Duodenal mucosa (tissue), 2 donors: ENCODE data around the gene GNAT2.
"Not testable (repeated sequence)": the region's sequence is repeated elsewhere in the genome, so short reads cannot be mapped to it uniquely, and the experiment has no call there.

Experiments used
- H3K27ac ChIP-seq: one replicate; pipeline ENCODE4 v1.7.0; 2013; ENCODE audit warnings: low read depth, low read length
- H3K27me3 ChIP-seq, 2 donors: one replicate each; pipeline ENCODE4 v1.7.0; 2013; ENCODE audit warnings: low read length in 2 of 2, control low read depth in 1 of 2; ENCODE audit not compliant: insufficient read depth in 2 of 2, control insufficient read depth in 1 of 2
- H3K36me3 ChIP-seq, 2 donors: one replicate each; pipeline ENCODE4 v1.7.0; 2013; ENCODE audit warnings: low read length in 2 of 2, control low read depth in 1 of 2; ENCODE audit not compliant: insufficient read depth in 2 of 2, control insufficient read depth in 1 of 2
- H3K4me1 ChIP-seq, 2 donors: one replicate each; pipeline ENCODE4 v1.7.0; 2013; ENCODE audit warnings: low read length in 2 of 2, control low read depth in 1 of 2; ENCODE audit not compliant: insufficient read depth in 2 of 2, control insufficient read depth in 1 of 2
- H3K4me3 ChIP-seq, 2 donors: one replicate each; pipeline ENCODE4 v1.7.0; 2013; ENCODE audit warnings: low read length in 2 of 2, low read depth in 1 of 2
- H3K9ac ChIP-seq, 2 donors: one replicate each; pipeline ENCODE4 v1.7.0; 2013; ENCODE audit warnings: low read length in 2 of 2, low read depth in 1 of 2
- H3K9me3 ChIP-seq, 2 donors: one replicate each; pipeline ENCODE4 v1.7.0; 2013; ENCODE audit warnings: low read length in 2 of 2, control low read depth in 1 of 2; ENCODE audit not compliant: control insufficient read depth in 1 of 2

The GNAT2 gene

DNA sequence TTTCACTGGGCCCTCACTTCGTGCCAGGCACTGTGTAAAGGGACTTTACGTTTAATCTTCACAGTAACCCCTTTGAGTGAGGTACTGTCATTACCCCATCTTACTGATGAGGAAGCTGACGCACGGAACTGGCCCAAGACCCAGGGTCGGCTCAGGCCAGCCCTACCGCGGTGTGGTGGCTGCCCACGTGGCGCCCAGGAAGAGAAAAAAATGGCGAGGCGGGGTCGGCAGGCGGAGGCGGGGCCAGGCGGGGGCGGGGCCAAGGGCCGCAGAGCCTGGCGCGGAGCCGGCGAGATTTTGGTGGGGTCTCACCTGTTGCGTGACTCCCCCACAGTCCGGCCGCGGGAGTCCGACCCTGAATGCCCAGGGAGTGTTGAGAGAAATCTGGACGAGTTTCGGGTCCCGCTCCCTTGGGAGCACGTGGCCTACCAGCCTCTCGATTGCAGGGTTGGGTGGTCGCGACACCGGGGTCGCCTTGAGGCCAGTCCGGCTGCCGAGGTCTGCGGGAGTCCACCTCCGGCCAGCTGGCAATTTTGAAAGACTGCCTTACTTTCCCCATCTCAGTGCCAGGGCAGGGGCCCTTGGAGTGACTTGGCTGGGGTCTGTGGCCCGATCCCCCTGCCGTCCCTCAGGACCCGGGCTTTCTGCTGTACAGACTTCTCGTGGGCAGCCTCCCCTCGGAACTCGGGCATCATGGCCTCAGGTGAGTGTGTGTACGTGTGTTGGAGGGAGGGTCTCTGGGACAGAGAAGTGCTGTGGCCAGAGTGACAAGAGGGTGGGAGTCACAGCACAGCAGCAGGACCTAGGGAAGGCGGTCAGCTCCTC is at the start of gene GNAT2, which contains the start of gene AMPD2:
Gene GNAT2 (minus strand): TSS at position 41 of the 825 bp plus-strand sequence. CDS start 6,746 bp downstream, outside the sequence.
Gene AMPD2 (plus strand): TSS at position 262 of the 825 bp plus-strand sequence. CDS start 1,339 bp downstream, outside the sequence.
- Histone ChIP-seq H3K27me3 (no peaks in the 10 kb centered on the region), H3K4me3 (peak within 1 kb of the TSS; percentile 89 to 98), H3K36me3 (no peaks in the 10 kb centered on the region), H3K4me1 (peaks cover 60 to 66% of the 10 kb centered on the region in 2 donors), H3K9me3 (no peaks in the 10 kb centered on the region), H3K27ac (peak within 1 kb of the TSS; percentile 74), H3K9ac (peak within 1 kb of the TSS; percentile 79 to 93)

DNA sequence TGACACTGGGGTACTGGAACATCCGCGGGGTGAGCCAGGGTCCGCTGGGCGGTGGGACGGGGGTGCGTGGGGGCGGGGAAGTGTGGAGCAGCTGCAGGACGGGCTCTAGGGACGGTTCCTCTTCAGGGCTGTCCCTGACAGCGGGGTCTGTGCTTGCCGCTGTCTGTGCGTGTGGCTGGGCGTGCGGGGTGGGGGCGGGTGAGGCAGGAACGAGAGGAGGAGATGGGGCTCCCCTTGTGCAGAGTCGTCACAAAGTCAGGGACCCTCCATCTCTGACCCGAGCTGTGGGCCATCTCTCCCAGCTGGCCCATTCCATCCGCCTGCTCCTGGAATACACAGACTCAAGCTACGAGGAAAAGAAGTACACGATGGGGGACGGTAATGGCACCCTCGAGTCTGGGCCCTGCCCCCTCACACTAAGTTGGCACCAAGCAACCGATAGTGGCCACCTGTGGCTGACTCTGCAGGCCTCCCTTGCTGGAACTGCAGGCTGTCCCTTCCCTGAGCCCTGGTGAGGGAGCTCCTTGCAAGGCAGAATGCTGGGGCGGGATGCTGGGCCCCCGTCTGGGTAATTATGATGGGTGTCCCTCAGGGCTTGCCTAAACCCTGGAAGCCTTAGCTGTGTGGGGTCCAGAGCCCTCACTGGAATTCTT is 48.8 kb upstream of the GNAT2 start:
- H3K27ac ChIP-seq, result no peak overlapping the region
- no peaks in the 10 kb centered on the region for H3K27me3 ChIP-seq
- no peaks in the 10 kb centered on the region for H3K9me3 ChIP-seq
- H3K4me1 ChIP-seq, result peaks cover 4 to 12% of the 10 kb centered on the region in 2 donors
- peak overlapping the region; percentile 62 to 66 for H3K4me3 ChIP-seq
- no peaks in the 10 kb centered on the region for H3K36me3 ChIP-seq
- peak overlapping the region in 1 of 2 donors; percentile 38 for H3K9ac ChIP-seq

DNA sequence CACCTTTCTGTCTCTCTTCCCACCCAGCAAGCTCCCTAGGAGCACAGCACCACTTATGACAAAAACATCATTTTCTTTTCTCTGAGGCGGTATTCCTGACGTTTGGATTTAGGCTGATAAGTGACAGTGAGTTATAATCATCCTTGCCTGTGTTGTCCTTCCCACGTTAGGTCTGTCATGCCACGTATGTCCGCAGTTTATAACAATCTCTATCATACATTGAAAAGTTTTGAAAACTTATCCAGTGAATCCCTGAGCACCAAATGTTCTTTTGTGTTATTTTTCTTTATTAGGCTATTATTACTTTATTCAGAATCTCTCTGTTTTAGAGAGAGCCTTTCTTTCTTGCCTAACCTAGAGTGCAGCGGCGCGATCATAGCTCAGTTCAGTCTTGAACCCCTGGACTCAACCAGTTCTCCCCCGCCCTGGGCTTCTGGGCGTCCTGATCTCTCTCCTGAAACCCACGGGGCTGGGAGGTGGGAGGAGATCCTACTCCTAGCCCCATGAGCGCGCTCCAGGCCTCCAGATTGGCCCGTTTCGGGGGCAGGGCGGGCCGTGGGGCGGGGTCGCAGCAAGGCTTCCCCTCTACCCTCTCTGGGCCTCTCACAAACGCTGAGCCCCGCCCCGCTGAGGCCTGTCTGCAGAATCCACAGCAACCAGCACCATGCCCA is 48.2 kb upstream of the GNAT2 start, which contains the start of gene GSTM2:
Gene GSTM2 (plus strand): TSS at position 606 of the 671 bp plus-strand sequence. CDS start 59 bp downstream, at position 665.
- Histone ChIP-seq H3K36me3 (no peaks in the 10 kb centered on the region), H3K4me3 (peak within 1 kb of the TSS; percentile 62 to 66), H3K27me3 (no peaks in the 10 kb centered on the region), H3K27ac (no peak within 1 kb of the TSS), H3K9ac (peak within 1 kb of the TSS; percentile 38 to 48), H3K4me1 (peaks cover 3 to 11% of the 10 kb centered on the region in 2 donors), H3K9me3 (no peaks in the 10 kb centered on the region)

DNA sequence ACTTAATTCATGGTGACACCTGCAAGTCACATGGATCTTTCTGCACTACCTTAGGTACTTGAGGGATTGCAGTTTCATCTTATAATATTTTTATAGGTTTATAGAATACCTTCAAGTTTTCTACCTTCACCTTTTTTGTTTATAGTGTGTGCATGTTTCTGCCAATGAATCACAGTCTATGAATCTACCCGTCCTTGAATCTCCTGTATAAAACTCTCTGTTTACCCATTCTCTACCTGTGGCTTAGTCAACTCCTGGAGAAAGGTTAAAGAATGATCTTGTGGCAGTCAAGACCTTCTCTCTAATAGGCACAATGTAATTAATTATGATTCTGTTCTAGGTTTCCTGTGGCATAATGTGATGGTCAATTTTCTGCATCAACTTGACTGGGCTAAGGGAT is 45.3 kb upstream of the GNAT2 start:
- Histone ChIP-seq H3K4me3 (no peak overlapping the region), H3K9me3 (no peaks in the 10 kb centered on the region)

DNA sequence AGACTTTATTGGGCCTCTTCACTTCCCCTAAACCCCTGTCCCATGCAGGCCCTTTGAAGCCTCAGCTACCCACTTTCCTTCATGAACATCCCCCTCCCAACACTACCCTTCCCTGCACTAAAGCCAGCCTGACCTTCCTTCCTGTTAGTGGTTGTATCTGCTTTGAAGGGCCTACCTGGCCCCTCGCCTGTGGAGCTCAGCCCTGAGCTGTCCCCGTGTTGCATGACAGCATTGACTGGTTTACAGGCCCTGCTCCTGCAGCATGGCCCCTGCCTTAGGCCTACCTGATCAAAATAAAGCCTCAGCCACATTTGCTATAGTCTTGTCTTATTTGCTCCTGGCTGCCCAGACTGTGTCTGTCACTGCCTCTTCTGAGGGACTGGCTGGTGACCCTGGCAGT is 42.0 kb upstream of the GNAT2 start:
- no peaks in the 10 kb centered on the region for H3K9me3 ChIP-seq
- peaks cover 17 to 22% of the 10 kb centered on the region in 2 donors for H3K4me1 ChIP-seq
- H3K27me3 ChIP-seq, result no peaks in the 10 kb centered on the region
- H3K36me3 ChIP-seq, result peaks cover 5 to 30% of the 10 kb centered on the region in 2 donors
- H3K27ac ChIP-seq, result no peak overlapping the region
- no peak overlapping the region for H3K9ac ChIP-seq
- H3K4me3 ChIP-seq, result no peak overlapping the region

More for the DNA sequence above, 45.3 kb upstream of the GNAT2 start:
- Histone ChIP-seq H3K4me1 (peaks cover 3 to 7% of the 10 kb centered on the region in 2 donors), H3K27ac (no peak overlapping the region), H3K36me3 (peaks cover 5 to 25% of the 10 kb centered on the region in 2 donors), H3K27me3 (no peaks in the 10 kb centered on the region), H3K9ac (no peak overlapping the region)

DNA sequence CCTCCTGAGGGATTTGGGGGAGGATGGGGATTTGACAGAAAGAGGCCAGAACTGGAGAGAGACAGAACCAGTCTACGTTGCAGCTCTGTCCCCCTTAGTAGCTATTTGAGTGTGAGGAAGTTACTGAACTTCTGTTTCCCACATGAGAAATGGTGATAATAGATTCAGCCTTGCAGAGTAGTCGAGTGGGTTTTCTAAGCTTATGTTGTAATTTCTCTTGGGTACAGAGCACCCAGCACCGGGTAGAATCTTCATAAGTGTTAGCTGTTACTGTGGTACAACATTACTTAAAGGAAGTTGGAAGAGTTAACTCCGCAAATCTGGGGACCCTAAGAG is 41.2 kb upstream of the GNAT2 start:
- H3K36me3 ChIP-seq, result peaks cover 5 to 30% of the 10 kb centered on the region in 2 donors
- H3K27me3 ChIP-seq, H3K9me3 ChIP-seq, H3K4me3 ChIP-seq, H3K9ac ChIP-seq, H3K27ac ChIP-seq: not testable (repeated sequence)
- peaks cover 18 to 22% of the 10 kb centered on the region in 2 donors for H3K4me1 ChIP-seq

DNA sequence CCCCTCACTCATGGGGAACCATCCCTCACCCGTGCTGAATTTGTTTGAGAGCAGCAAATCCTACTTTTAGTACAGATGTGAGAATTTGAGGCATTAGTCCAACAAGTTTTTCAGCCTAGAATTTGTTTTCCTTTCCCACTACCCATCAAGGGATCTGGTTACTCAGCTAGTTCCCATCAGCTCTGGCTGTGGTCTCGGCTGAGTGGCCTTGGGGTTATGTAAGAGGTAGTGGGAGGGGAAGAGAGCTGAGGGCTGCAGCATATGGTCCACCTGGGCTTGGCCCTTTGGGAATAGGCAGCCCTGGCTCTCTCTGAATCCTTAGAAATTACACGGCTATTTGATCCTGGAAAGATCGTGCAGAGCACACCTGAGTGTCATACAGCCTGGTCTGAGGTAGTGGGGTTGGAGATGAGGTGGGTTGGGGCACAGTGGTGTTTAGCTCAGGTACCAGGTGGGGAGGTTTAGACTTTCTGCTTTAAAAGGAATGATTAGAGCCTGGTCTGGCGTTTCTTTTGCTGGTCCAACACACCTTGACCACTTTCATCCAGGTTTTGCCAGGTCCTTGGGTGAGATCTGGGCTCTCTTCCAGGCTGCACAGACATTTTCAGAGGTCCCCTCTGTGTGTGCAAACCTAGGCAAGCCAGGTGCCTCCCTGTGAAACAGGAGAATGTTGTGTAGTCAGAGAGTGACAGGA is 40.7 kb upstream of the GNAT2 start:
- no peak overlapping the region for H3K27ac ChIP-seq

DNA sequence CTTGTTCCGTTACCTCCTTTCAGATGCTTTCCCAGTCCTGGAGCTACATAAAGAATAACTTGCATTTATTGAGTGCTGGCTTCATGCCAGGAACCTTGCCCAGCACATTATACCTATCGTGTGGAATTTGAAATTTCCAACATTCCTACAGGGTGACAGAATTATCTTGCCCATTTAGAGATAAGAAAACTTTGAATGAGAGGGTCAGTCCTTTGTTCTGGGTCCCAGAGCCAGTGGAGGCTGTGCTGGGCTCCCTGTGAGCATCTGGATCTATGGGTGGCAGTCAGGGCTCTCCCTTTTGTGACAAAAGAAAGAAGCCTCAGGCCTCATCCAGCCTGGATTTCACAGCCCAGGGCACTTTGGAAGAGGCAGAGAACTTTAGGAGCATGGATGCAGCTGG is 39.7 kb upstream of the GNAT2 start:
- Histone ChIP-seq H3K27me3 (no peaks in the 10 kb centered on the region), H3K9ac (no peak overlapping the region), H3K4me1 (peaks cover 32 to 37% of the 10 kb centered on the region in 2 donors), H3K27ac (no peak overlapping the region), H3K4me3 (no peak overlapping the region), H3K36me3 (peaks cover 5 to 30% of the 10 kb centered on the region in 2 donors), H3K9me3 (no peaks in the 10 kb centered on the region)

More for the DNA sequence above, 40.7 kb upstream of the GNAT2 start:
- Histone ChIP-seq H3K4me1 (peaks cover 23 to 27% of the 10 kb centered on the region in 2 donors), H3K27me3 (no peaks in the 10 kb centered on the region), H3K9ac (no peak overlapping the region), H3K4me3 (no peak overlapping the region), H3K36me3 (peaks cover 5 to 30% of the 10 kb centered on the region in 2 donors), H3K9me3 (no peaks in the 10 kb centered on the region)

DNA sequence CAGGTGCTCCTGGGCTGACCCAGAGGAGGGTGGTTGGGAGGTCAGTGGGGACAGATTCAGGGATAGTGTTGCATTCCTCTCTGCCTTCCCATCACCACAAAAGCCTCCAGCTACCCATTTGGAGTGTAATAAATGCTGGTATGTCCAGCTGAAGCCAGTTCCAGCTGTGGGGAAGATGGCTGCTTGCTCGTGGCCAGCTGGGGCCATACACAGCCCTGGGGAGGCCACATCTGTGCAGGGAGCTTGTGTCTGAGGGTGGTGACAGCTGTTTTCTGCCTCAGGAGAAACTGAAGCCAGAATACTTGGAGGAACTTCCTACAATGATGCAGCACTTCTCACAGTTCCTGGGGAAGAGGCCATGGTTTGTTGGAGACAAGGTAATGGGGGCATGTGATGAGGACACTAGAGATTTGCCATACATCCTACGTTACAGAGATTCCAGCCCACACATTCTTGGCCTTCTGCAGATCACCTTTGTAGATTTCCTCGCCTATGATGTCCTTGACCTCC is 39.2 kb upstream of the GNAT2 start:
- Histone ChIP-seq H3K9ac (no peak overlapping the region), H3K4me3 (peak overlapping the region in 1 of 2 donors; percentile 10), H3K36me3 (peaks cover 5 to 30% of the 10 kb centered on the region in 2 donors), H3K9me3 (no peaks in the 10 kb centered on the region), H3K27me3 (no peaks in the 10 kb centered on the region), H3K4me1 (peaks cover 33 to 38% of the 10 kb centered on the region in 2 donors), H3K27ac (no peak overlapping the region)
